ENCODE data around the gene ENTREP1. TPM values are rescaled to one million over a fixed set of nuclear protein-coding genes. Genes with fewer than 3 reads are reported as not detected.

The ENTREP1 gene
- polyA plus RNA-seq, 1 of the 3 experiments (the other 2 are of a cell fraction): not detected

- Histone ChIP-seq H3K4me2 (no peak overlapping the region), H3K4me3 (ENCODE audit: low read depth in 2 of 2, low read length in 1 of 2) (no peak overlapping the region), H3K9me3 (no peaks in the 10 kb centered on the region), H3K9me2 (no peaks in the 10 kb centered on the region), H3K27me3 (ENCODE audit: insufficient read depth) (peaks cover 13% of the 10 kb centered on the region; the same call in 1 of the 2 replicates), H2AFZ (ENCODE audit: low read depth) (no peak overlapping the region), H3K4me1 (ENCODE audit: control insufficient read depth in 1 of 2, insufficient read depth in 2 of 2, low read depth in 1 of 2, low read length in 1 of 2) (no peaks in the 10 kb centered on the region), H3K79me2 (ENCODE audit: insufficient read depth) (no peaks in the 10 kb centered on the region), H3K27ac (ENCODE audit: low read depth in 2 of 2, low read length in 1 of 2) (no peak overlapping the region), H4K20me1 (ENCODE audit: insufficient read depth) (no peaks in the 10 kb centered on the region), H3F3A (replicated peaks; ENCODE audit: insufficient read depth) (no peaks in the 10 kb centered on the region), H3K36me3 (replicated peaks in 1 of 2; ENCODE audit: control insufficient read depth in 1 of 2, insufficient read depth in 2 of 2, low read length in 1 of 2) (no peaks in the 10 kb centered on the region), H3K9ac (no peak overlapping the region)
- WGBS (ENCODE audit: low lambda C conversion rate): 26% methylated on average over 1 of the region's 1 CpG
- DNase-seq: no peak
- ChIA-PET POLR2A (no interaction called here), CTCF (interaction anchor here (0.9 kb wide), 1 partner anchor 123 kb away, joined by 3 read pairs; no protein-coding TSS in a partner anchor)
- no peak for TF ChIP-seq RXRA (IDR thresholded peaks at IDR 0.05; ENCODE audit: borderline replicate concordance, low read depth)
- TF ChIP-seq SIN3A (IDR thresholded peaks at IDR 0.05; ENCODE audit: borderline replicate concordance, low read depth, low read length): no peak
- no peak for TF ChIP-seq EP300 (IDR thresholded peaks at IDR 0.05; ENCODE audit: borderline replicate concordance in 1 of 2, low read depth in 1 of 2, low read length in 1 of 2)
- no peak for TF ChIP-seq RFX5 (IDR thresholded peaks at IDR 0.05; ENCODE audit: low read length)
- TF ChIP-seq USF1 (IDR thresholded peaks at IDR 0.05; ENCODE audit: borderline replicate concordance, low read depth): no peak
- TF ChIP-seq ELF1 (IDR thresholded peaks at IDR 0.05): no peak
- no peak for TF ChIP-seq YY1 (IDR thresholded peaks at IDR 0.05; ENCODE audit: low read depth)
- no peak for TF ChIP-seq RCOR1 (IDR thresholded peaks at IDR 0.05; ENCODE audit: low read length)
- TF ChIP-seq ZBTB33 (IDR thresholded peaks at IDR 0.05; ENCODE audit: borderline replicate concordance, low read depth): no peak
- no peak for TF ChIP-seq FOSL2 (IDR thresholded peaks at IDR 0.05; ENCODE audit: borderline replicate concordance, low read depth)
- no peak for TF ChIP-seq RAD21 (IDR thresholded peaks at IDR 0.05; ENCODE audit: low read length)
- no peak for TF ChIP-seq FOXJ3 (CRISPR knock-in tag; IDR thresholded peaks at IDR 0.05)
- no peak for TF ChIP-seq EZH2phosphoT487 (IDR thresholded peaks at IDR 0.05; ENCODE audit: borderline replicate concordance, low read depth)
These were observed 25.7 kb upstream of the ENTREP1 start for GRCh38 chr9:69299315-69299714.

GRCh38 chr9:69299826-69300225 is 25.2 kb upstream of the ENTREP1 start:
- POLR2A ChIA-PET: no interaction called here
- WGBS (ENCODE audit: low lambda C conversion rate): 9% methylated on average over 1 of the region's 1 CpG
- Histone ChIP-seq H3K27me3 (ENCODE audit: insufficient read depth) (peaks cover 13% of the 10 kb centered on the region; the same call in 1 of the 2 replicates), H4K20me1 (ENCODE audit: insufficient read depth) (no peaks in the 10 kb centered on the region), H3K9me3 (no peaks in the 10 kb centered on the region), H3K27ac (ENCODE audit: low read depth in 2 of 2, low read length in 1 of 2) (no peak overlapping the region), H2AFZ (ENCODE audit: low read depth) (no peak overlapping the region), H3K9ac (no peak overlapping the region), H3F3A (replicated peaks; ENCODE audit: insufficient read depth) (no peaks in the 10 kb centered on the region), H3K9me2 (no peaks in the 10 kb centered on the region), H3K36me3 (replicated peaks in 1 of 2; ENCODE audit: control insufficient read depth in 1 of 2, insufficient read depth in 2 of 2, low read length in 1 of 2) (no peaks in the 10 kb centered on the region), H3K4me1 (ENCODE audit: control insufficient read depth in 1 of 2, insufficient read depth in 2 of 2, low read depth in 1 of 2, low read length in 1 of 2) (no peaks in the 10 kb centered on the region), H3K4me2 (no peak overlapping the region), H3K79me2 (ENCODE audit: insufficient read depth) (no peaks in the 10 kb centered on the region), H3K4me3 (ENCODE audit: low read depth in 2 of 2, low read length in 1 of 2) (no peak overlapping the region)
- TF ChIP-seq TCF12 (IDR thresholded peaks at IDR 0.05) (no peak), NRF1 (IDR thresholded peaks at IDR 0.05; ENCODE audit: low read depth, low read length) (no peak), FOSL2 (IDR thresholded peaks at IDR 0.05; ENCODE audit: borderline replicate concordance, low read depth) (no peak)
- CTCF ChIA-PET: interaction anchor here (0.9 kb wide), 1 partner anchor 122 kb away, joined by 3 read pairs; no protein-coding TSS in a partner anchor
- no peak for DNase-seq
